ENCODE data around the gene CH25H. TPM values are rescaled to one million over a fixed set of nuclear protein-coding genes. Genes with fewer than 3 reads are reported as not detected.

The CH25H gene, protein sequence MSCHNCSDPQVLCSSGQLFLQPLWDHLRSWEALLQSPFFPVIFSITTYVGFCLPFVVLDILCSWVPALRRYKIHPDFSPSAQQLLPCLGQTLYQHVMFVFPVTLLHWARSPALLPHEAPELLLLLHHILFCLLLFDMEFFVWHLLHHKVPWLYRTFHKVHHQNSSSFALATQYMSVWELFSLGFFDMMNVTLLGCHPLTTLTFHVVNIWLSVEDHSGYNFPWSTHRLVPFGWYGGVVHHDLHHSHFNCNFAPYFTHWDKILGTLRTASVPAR
- total RNA-seq (2022; extraction: Qiagen RNA extraction; ENCODE audit: low read depth), result 0.15 TPM in 1 of 5 replicates, not detected in the others

DNA sequence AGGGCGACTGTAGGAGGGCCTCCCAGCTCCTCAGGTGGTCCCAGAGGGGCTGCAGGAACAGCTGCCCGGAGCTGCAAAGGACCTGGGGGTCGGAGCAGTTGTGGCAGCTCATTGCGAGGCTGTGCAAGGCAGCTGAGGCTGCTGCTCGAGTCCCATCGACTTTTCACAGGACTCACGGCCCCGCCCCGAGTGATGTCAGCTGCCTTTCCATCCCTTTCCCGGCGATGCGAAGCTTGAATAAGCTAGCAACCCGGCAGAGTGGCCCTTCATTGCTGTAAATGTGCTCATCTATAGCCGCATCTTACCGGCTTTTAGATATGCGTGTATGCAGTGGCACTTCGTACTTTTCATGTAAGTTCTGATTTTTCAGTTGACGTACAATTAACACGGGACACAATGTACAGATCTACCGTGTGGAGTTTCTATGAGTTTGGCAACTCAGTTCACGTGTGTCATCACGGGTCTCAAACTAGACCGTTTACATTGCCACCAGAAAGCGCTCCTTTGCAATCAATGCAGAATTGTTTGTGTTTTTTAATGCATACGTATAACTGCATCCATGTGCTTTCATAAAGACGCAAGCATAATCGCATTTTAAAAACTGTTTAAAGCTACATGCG is at the start of gene CH25H:
TSS of gene CH25H (minus strand) at position 137 of the 620 bp plus-strand sequence. CDS start at position 112, 25 bp downstream.

DNA sequence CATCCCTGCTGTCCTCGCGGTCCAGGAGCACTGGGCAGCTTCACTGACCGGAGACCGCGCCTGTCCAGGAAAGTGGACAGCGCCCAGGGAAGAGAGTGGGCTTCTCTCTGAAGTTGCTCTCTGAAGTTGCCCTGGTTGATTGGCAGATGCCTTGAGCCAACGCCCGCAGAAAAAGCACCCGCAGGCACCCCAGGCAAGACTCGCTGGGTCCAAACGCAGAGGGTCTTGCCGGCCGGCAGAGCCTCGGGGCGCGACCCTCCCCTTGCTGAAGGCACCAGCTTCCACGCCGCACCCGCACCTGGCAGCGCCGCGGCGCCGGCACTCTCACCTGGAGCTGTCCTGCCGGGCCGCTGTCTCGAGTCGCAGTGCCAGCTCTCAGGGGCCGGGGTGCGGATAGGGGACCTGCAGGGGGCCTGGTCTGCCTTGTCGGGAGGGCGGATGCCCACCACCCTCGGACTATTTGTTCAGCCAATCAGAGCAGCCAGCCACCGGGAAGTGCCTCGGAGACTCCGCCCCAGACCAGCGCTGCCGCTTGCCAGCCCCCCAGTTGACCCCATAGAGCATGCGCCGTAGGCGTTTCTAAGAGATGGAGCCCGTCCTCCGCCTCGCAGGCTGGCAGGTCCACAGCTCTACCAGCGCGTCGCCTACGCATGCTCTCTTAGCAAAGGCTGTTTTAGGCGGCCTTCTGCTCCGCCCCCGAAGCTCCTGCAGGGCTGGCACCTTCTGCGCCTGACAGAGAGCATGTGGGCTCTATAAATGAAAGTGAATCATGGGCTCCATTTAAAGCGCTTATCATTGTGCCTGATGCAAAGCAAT is 44.5 kb upstream of the CH25H start, which contains the start of gene LIPA:
TSS of gene LIPA (minus strand) at position 367 of the 816 bp plus-strand sequence. CDS start 4,127 bp downstream, outside the sequence.

Other genes starting within 250 kb of the CH25H start
- 29.0 to 39.0 TPM (median 33.9 TPM) in 5 replicates for gene FAS, start 216.5 kb downstream of the CH25H start, total RNA-seq (2022; extraction: Qiagen RNA extraction; ENCODE audit: low read depth)
- gene LIPA, start 44.5 kb upstream of the CH25H start, total RNA-seq (2022; extraction: Qiagen RNA extraction; ENCODE audit: low read depth), result 40.5 to 50.3 TPM (median 45.2 TPM) in 5 replicates
- 1.7 to 4.5 TPM (median 2.8 TPM) in 5 replicates for gene IFIT2, start 94.7 kb upstream of the CH25H start, total RNA-seq (2022; extraction: Qiagen RNA extraction; ENCODE audit: low read depth)
- 3.8 to 7.2 TPM (median 4.9 TPM) in 5 replicates for gene IFIT3, start 120.7 kb upstream of the CH25H start, total RNA-seq (2022; extraction: Qiagen RNA extraction; ENCODE audit: low read depth)
- gene IFIT1B, start 170.7 kb upstream of the CH25H start, total RNA-seq (2022; extraction: Qiagen RNA extraction; ENCODE audit: low read depth), result not detected in 5 replicates
- gene IFIT1, start 185.3 kb upstream of the CH25H start, total RNA-seq (2022; extraction: Qiagen RNA extraction; ENCODE audit: low read depth), result 3.5 to 7.0 TPM (median 4.8 TPM) in 5 replicates
- gene IFIT5, start 207.3 kb upstream of the CH25H start, total RNA-seq (2022; extraction: Qiagen RNA extraction; ENCODE audit: low read depth), result 6.8 to 13.9 TPM (median 8.6 TPM) in 5 replicates

Measured in A549 treated with ZK216348 at 1 μM for 4 hours (cell line).